Astrocyte of the spinal cord (primary cell): ENCODE measurements around the gene BAZ2A.
A peak's percentile ranks its signal among the peaks of the same experiment; 100 is the strongest.

Source experiments
- DNase-seq: peaks from one replicate; pipeline ENCODE4 v3.0.0; 2011; ENCODE audit warnings: low read depth, low spot score
- H3K4me3 ChIP-seq: 2 replicates; pipeline ENCODE4 v1.5.1; 2011; ENCODE audit warnings: low read depth, mild to moderate bottlenecking, low read length, moderate library complexity
- CTCF ChIP-seq: IDR thresholded peaks from 2 replicates; pipeline ENCODE4 v1.5.1; 2012; ENCODE audit warnings: low read depth, mild to moderate bottlenecking, low read length, inconsistent platforms
- in situ Hi-C: cut with HindIII; loops from 2 replicates; pipeline ENCODE4 v1.10.0; 2017; ENCODE audit warnings: low sequenced_read_pairs

Gene BAZ2A

GRCh38 chr12:56614627-56615026 is 15.5 kb downstream of the BAZ2A start:
- H3K4me3 ChIP-seq = no peak overlapping the region
- in situ Hi-C loops = no loop called here
- TF ChIP-seq CTCF = no peak
- DNase-seq = no peak

GRCh38 chr12:56604355-56604754 is 25.8 kb downstream of the BAZ2A start:
- no peak for TF ChIP-seq CTCF
- no peak overlapping the region for H3K4me3 ChIP-seq
- DNase-seq = no peak
- in situ Hi-C loops = no loop called here

- H3K4me3 ChIP-seq = no peak overlapping the region
- no peak for TF ChIP-seq CTCF
- in situ Hi-C loops = no loop called here
- DNase-seq = no peak
Observed at GRCh38 chr12:56602239-56602638, 27.9 kb downstream of the BAZ2A start.

GRCh38 chr12:56601503-56601902 is 28.6 kb downstream of the BAZ2A start:
- in situ Hi-C loops = no loop called here
- H3K4me3 ChIP-seq = no peak overlapping the region
- peak; percentile 4 for TF ChIP-seq CTCF
- no peak for DNase-seq

- no peak overlapping the region for H3K4me3 ChIP-seq
- no peak for DNase-seq
- in situ Hi-C loops = no loop called here
- no peak for TF ChIP-seq CTCF
Observed at GRCh38 chr12:56600753-56601152, 29.4 kb downstream of the BAZ2A start.

- TF ChIP-seq CTCF = no peak
- no peak for DNase-seq
- in situ Hi-C loops = no loop called here
- H3K4me3 ChIP-seq = no peak overlapping the region
Observed at GRCh38 chr12:56599797-56600196, 30.3 kb downstream of the BAZ2A start.

GRCh38 chr12:56599041-56599440 is 31.1 kb downstream of the BAZ2A start:
- in situ Hi-C loops = no loop called here
- no peak for TF ChIP-seq CTCF

More at GRCh38 chr12:56599041-56599440, 31.1 kb downstream of the BAZ2A start:
- H3K4me3 ChIP-seq = no peak overlapping the region
- DNase-seq = no peak
